Activated T-cell treated with anti-CD3 and anti-CD28 coated beads, Interleukin-2, amount 50 U/mL, for 1 hour (primary cell): ENCODE measurements around the gene THRB.

Experiments used
- DNase-seq: peaks from one replicate; pipeline ENCODE4 v3.0.0-alpha.2; 2020

Gene THRB

DNA sequence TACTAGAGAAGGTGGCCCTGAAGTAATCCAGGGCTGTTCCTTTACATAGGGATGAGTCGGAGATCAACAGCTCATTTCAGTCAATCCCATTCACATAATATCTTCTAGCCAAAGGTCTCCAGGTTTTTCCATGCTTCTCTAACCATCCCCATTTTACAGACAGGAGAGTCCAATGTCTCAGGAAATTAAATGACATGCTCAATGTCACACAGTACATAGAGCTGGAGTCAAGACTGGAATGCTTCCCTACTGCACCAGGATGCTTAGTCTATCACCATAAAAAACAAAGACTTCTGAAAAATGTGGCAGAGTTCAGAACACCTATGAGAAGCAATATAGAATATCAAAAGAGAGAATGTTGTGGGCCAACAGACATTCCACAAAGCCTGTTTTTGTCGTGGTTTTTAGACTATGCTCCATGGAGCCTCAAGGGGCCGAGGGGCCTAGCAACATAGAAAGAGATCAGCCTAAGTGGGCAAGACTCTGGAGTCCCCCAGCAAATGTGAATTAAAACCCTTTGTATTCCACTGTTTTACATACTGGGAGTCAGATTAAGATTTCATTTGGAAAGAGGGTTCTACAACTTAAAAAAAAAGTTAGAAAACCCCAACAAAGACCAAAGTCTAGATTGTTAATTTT is 122.0 kb downstream of the THRB start:
- no peak for DNase-seq

DNA sequence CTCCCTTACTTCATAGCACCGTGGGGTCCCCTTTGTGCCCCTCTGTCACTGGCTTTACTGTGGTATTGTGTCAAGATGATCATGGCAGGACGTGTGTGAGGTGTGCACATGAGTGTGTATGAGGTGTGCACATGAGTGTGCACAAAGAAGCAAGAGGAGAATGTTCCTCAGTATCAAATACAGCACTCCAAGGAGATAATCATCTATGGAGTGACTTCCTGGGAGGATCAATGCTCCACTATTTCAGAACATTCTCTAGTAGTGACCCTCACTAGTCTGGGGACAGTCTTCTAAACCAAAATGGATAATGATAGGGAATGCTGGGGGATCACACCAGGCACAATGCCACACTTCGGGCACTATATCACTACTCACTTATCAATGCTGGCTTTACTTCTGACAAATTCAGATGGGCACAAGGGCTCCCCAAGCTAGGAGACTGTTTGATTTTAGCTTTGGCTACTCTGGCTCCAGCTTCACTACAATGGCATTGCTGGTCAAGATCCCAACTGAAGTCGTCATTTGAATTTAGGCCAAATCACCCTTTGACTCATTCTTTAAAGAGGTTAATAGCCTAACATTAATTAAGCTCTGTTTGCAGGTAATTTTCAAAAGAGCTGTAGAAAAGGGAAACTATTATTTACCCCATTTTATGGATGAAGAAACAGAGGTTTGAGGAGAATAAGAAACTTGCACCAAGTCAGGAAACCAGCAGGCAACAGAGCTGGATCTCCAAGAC is 124.1 kb downstream of the THRB start:
- DNase-seq = no peak

DNA sequence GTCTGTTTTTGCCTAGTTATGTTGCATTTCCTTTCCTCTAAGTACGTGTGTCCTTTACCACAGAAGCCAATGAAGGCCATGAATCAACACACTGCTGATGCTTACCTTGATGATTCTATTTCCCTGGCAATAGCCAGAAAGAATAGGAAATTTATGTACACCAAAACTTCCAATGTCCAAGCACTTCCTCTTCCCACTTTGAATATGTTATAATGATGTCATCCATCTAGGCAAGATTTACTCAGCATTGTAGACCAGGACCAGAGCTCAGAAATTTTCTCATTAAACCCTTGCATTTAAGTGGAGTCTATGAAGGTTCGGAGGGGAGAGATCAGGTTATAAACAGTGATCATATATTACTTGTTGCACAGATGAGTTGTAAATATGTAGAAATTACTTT is 126.0 kb downstream of the THRB start:
- no peak for DNase-seq

DNA sequence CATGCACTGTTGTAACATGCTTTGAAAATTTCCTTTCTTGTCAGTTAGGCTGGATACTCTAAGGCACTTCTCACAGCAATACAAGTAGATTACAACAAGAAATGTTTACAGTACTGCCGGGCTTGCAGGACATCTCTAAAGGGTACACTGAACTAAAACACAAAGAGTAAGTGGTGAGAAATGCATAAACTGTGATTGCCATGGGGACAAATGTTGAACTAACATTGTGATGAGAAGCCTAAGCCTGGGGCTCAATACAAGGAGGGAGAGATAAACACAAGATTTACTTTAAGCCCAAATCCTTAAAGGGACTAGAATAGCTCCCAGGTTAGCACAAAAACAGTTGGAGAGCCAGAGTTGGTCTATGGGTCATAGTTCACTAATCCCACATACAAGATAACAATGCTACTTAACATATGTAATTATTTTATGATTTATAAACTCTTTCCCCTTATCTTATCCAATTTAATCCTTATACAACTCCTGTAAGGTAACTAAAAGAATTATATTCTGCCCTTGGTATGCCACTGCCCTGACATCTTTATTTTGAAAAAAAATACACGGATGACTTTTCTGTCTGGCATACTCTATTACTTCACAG is 126.9 kb downstream of the THRB start:
- no peak for DNase-seq

DNA sequence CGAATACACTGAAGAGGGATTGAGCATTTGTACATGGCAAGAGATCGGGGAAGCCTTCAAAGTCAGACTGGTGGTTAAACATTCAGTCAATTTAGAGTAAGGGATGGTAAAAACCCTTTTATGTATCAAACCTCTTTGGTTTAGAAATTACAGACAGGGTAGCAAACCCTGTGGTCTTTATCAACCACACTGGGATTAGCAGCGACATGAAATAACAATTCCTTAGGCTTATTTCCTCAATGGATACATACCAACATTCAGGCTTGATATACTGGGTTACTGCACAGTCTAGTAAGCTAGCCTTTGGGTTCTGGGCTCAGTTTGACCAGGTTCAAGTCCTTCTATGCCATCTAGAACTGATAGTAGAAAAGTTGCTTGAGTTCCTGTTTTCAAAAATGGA is 127.4 kb downstream of the THRB start:
- DNase-seq = no peak

DNA sequence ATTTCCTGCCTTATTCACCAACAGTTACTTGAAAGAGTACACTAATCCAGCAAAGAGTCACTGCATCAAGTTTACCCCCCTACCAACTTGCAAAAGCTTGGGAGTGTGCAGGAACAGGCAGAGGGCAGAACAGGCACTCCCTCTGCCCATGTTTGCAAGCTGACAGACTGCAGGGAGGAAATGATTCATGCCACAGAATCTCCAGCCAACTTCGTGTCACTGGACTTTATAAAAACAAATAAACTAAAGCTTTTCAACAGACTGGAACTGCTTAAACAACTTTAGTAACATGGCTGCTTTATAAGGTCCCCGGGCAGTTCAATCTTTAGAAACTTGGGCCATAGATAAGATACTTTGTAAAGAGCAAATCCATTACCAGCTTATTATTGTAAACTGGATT is 129.5 kb downstream of the THRB start:
- no peak for DNase-seq

DNA sequence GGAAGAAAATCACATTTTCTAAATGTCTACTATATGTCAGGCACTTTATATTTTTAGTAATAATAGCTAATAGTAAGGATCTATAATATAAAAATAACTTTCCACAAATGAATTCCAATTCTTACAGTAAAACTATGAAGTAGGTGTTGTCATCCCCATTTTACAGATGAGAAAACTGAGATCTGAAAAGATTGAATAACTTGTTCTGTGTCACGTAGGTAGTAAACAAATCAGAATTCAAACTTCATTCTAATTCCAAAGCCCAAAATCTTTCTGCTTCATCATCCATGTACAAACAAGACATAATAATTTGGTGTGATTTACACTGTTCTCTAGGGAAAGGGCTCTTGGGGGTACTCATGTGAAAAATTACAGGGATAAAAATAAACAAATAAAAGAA is 130.3 kb downstream of the THRB start:
- DNase-seq = no peak

DNA sequence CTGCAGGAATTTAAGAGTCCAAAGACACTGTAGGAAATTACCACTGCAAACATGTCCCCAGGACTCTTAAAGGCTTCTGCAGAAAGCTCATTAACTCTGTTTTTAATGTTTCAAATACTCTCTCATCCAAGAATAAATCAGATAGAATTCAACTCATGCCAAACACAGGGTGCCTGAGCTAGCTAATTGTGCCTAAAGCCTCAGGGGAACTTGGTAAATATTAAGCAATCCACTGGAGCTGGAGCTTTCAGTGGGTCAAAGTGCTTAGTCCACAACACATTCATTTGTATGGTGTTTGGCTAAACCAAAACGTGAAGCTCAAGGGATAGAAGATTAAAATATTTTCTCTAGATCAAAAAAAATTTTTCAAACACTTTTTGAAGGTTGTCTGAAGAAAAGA is 131.4 kb downstream of the THRB start:
- DNase-seq = no peak

DNA sequence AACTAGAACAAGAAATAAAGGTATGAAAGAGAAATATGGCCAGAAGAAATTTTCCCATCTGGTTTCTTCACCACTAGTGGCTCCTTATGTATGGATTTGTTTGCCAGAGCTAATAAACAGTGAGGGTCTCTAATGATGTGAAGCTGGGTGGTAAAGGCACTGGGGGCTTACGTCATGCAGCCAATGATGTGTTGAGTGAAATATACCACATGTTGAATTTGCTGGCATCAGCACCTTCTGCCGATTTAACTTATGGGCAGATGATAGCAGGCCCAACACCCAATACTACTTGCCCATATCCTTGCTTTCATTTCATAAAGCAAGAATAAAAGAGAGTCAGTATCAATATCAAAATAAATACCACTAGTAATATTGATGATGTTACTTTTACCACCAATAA is 133.0 kb downstream of the THRB start:
- no peak for DNase-seq

DNA sequence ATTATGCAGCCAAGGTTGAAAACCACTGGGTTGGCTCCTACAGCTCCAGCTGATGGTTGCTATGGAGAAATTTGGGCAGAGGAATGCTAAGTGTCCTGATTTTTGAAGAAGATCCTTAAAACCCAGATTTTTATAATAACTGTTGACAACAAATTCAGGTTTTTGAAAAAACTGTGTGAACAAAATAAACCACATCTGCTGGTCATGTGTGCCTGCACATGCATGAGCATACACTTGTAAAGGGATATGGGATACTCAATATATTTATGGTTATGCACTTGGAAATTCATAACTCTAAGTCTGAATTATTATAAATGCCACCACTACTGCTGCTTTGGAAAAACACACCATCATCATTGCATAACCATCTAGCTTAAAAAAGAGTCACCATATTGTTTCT is 133.7 kb downstream of the THRB start:
- no peak for DNase-seq

DNA sequence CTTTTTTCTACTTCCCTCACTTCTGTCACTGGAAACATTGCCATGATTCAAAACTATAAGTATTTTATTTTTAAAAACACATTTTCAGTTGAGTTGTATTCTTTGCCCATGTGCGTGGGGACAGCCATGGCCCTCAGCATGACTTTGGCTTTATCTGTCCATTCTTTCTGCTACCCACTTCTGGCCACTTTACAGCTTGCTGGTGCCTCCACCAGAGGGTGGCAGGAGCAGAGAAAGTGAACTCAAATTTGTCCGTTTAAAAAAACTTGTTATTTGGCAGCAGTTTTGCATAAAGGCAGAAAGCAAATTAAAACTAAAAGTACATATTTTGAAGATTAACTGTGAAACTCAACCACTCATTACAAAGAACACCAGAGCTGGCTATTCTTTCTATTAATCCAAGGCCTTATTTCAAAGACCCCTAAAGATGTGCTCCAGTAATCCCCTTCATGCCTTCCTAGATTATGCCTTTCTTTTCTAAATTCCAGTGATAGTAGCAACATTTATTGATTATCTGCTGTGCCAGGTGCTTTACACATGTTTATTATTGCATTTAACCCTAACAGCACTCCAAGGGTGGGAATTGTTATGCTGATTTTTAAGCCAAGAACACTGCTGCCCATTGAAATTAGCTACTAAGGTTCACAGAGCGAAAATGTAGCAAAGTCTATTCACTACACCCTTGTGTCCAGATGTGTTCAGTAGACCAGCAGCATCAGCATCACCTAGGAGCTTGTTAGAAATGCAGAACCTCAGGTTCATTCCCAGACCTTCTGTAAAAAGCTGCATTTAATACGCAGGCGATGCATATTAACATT is 134.8 kb downstream of the THRB start:
- DNase-seq = no peak

DNA sequence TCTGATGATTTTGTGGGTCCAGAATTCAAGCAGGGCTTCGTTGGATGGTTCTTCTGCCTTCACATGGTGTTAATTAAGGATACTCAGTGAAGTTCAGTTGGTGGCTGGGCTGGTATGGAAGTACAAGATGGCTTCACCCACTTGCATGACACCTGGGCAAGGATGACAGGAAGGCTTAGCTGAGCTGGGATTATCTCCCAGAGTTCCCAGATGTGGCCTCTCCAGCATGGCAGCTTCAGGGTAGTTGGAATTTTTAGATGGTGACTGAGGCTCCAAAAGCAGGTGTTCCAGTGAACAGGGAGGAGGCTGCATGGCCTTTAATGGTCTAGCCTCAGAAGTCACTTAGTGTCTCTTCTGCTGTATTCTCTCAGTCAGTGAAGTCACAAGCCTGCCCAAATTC is 135.5 kb downstream of the THRB start:
- no peak for DNase-seq

DNA sequence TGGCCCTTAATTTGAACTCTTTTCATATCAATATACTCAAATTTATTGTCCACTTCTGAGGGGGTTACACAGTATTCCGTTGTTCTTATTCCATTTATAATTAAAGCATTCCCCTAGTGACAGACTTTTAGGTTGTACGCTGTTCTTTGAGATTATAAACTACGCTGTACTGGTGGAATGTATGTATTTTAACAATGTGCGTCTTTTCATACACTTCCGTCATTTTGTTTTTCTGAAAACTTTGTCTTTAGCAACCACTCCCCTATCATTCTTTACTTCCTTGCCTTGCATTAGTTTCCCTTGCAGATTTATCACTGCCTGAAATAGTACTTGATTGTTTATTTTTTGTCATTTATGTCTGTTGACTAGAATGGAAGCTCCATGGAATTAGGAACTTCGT is 137.0 kb downstream of the THRB start:
- no peak for DNase-seq

DNA sequence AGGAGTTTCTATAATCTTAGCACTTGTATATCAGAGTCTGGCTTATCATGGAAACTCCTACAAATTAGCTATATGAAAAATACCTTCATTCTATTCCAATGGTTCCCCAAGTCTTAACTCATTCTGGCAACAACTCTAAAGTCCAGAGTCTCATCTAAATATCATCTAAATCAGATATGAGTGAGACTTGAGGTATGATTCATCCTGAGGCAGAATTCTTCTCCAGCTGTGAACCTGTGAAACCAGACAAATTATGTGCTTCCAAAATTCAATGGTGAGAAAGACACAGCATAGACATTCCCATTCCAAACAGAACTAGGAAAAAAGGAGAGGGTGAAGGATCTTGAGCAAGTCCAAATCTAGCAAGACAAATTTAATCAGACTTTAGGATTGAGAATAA is 138.8 kb downstream of the THRB start:
- DNase-seq = no peak

DNA sequence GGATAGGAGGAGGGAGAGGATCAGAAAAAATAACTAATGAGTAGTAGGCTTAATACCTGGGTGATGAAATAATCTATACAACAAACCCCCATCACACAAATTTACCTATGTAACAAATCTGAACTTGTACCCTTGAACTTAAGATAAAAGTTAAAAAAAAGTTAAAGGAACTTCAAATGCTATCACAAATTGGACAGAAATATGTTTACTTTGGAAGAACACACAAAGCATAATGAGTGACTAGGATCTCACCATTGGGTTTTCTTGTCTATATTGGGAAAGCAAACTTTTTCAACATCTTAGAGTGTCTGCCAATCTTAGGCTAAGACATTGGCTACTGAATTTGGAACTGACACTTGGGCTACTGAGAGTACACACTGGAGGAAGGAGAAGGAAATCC is 140.4 kb downstream of the THRB start:
- DNase-seq = no peak

DNA sequence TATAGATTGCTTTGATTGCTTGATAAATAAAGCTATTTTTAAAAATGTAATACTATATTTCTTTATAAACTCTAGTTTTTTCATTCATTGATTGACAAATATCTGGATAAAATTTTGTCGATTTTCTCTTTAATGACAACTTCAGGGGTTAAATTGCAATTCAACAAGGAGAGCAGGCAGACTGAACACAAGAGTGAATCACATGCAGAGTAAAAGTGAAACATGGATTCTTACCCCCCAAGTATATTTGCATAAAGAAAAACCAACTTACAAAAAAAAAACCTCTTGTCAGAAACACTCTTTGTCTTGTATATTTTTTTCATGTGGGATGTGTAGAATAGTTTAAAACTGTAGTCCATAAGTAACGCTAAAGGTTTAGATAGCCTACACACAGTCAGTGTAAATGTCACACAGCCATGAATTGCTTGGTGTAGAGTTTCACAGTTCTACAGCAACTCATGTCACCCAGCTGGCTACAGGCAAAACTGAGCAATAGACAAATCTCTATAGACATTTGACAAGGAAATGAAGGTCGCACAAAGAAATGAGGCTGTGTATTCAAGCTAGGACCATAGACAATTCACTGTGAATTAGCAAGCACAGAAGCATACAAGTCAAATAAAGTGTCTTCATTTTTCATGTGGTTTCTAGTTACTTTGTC is 141.6 kb downstream of the THRB start:
- DNase-seq = no peak

DNA sequence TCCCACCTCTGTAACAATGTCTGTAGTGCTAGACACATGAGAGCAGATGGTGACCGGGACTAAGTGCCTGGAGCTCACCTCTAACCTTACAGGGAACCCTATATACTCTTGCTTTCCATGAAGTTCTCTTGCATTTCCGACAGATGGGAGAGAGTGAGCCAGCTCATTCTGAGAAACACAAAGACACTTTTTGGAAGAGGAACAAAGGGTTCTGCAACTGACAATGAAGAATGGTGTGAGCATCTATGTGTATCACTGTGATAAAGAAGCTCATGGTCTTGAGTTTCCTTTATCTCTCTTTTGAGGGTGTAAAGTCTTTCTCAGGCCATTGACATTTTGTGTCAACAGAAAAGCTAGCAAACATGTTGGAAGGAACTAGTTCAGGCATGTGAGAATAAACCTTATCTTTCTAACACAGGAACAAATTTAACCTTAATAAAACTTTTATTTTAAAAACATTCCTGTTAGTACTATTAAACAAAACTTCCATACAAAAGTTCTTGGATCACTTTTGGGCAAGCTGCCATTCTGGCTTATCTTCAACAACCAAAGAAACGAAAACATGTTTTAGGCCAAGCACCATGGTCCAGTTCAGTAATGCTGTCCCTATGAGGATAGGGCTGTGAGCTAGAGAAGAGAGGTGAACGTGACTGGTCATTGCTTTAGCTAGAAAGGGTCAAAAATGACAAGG is 142.7 kb downstream of the THRB start:
- DNase-seq = no peak

DNA sequence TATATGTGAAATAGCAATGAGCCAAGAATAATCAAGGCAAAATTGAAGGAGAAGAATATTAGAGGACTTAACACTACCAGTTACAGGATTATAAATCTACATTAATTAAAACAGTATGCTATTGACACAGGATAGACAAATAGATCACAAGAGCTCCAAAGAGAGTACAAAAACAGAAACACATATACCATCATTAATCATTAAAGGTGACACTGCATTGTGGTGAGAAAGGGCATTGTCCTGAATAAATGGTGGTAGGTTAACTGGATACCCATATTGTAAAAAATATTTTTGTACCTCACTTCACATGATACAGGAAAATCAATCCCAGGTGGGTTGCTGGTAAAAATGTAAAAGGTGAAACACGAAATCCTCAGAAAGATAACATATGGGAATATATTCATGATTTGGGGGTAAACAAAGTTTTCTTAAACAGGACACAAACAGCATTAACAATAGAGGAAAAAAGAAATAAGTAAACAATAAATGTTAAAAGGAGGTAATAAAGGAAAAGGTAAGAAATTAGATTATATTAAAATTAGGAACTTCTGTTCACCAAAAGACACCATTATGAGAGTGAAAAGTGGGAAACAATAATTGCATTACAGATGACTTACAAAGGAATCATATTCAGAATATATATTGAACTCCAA is 145.2 kb downstream of the THRB start:
- no peak for DNase-seq

DNA sequence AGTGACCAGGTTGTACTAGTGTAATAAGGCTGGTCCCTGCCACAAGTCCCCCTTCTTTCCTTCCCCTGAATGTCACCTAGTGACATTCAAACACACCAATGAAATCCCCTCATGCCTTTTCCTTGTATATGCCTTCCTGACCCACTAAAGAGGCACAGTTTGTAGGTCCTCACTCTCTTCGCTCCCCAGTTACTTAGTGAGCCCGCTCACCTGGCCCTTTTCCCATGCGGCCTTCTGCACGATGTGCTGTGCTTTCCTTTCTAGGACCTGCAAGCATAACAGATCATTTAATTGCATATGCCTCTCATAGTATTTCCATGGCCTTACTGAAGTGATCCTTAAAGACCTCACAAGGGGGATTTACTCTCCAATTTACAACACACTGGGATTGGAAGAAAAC is 146.3 kb downstream of the THRB start:
- DNase-seq = no peak

DNA sequence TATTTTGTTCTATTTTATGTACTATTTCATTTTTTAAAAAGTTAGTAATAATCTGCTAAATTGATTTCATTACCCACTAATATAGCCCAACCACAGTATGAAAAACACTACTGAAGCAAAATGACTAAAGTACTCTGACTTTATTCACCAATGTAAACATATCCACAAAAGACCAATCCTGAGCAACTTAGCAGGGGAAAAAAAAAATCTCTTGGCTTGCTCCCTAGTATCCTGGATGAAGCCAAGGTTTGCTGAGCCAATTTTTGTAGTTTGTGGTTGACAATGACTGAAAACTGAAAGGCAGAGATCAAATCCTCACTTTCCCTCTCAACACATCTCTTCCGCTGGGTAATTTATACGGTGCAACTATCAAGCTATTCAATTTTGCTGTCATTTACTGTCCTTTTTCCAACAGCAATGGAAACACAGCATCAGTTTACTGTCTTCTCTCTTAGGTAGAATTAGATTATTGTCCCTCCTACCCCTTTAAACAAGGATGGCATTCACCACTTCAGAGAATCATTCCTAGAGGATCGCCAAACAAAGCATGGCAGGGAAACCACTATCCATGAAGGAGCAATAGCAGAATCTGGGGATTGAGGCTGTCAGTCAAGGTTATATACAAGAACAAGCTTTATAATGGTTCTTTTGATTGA is 149.7 kb downstream of the THRB start:
- DNase-seq = no peak

DNA sequence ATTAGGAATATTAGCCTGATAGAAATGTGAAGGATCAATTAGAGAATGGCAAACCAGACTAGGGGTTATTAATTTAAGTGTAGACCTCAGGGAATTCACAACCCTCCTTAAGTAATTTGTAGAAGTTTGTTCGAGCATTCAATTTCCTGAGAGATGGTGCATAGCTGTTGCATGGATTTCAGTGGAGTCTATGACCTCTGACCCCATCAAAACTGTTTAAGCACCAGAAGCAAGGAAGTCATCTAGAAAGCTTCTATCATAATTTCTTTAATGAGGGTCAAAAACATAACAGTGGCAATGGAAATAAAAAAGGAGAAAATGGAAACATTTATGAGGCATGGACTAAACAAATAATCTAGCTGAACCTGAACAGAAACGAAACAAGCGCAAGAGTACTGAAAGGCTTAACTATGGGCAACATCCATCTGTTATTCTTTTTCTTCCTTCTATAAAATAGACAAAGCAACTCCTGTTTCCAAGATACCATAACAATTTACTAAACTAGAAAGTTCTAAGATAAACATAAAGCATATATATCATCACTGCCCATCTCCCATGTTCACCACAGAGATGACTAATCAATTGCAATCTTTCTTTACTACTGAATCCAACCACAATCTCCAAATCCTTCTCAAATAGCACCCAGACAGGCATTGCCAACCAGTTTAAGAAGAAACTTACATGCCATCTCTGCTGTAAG is 151.4 kb downstream of the THRB start:
- no peak for DNase-seq
